GM23338 (cell line): Measurements from ENCODE around the gene ATP10D. TPM values are rescaled to one million over a fixed set of nuclear protein-coding genes. Genes with fewer than 3 reads are reported as not detected.

ENCODE experiments used
- ATAC-seq: fragments of 200-7000 bp; cut with Tn5 transposase; 3 replicates; pipeline ENCODE4 v1.9.1; 2020
- DNase-seq: peaks from one replicate; pipeline ENCODE4 v3.0.0-alpha.2; 2015; ENCODE audit warnings: low spot score
- H2AFZ ChIP-seq: fragments of 200-600 bp; sonication (generic); 2 replicates; pipeline ENCODE4 v1.8.0; 2016; ENCODE audit warnings: antibody characterized with exemption, mild to moderate bottlenecking, moderate library complexity
- H3F3A ChIP-seq: fragments of 200-600 bp; sonication (generic); replicated peaks from 2 replicates; pipeline ENCODE4 v1.8.0; 2017; ENCODE audit warnings: antibody characterized with exemption, mixed run types, low read depth
- H3K27ac ChIP-seq: fragments of 200-600 bp; sonication (generic); 2 replicates; pipeline ENCODE4 v1.6.1; 2016; ENCODE audit warnings: low read depth
- H3K27me3 ChIP-seq: fragments of 200-600 bp; sonication (generic); 2 replicates; pipeline ENCODE4 v1.8.0; 2016; ENCODE audit warnings: mild to moderate bottlenecking, mixed run types, moderate library complexity; ENCODE audit not compliant: insufficient read depth
- H3K36me3 ChIP-seq: fragments of 200-600 bp; sonication (generic); 2 replicates; pipeline ENCODE4 v1.8.0; 2016; ENCODE audit warnings: mild to moderate bottlenecking; ENCODE audit not compliant: insufficient read depth
- H3K4me1 ChIP-seq: fragments of 200-600 bp; sonication (generic); 2 replicates; pipeline ENCODE4 v1.8.0; 2016; ENCODE audit warnings: mild to moderate bottlenecking, moderate library complexity; ENCODE audit not compliant: insufficient read depth
- H3K4me2 ChIP-seq: fragments of 200-600 bp; sonication (generic); 2 replicates; pipeline ENCODE4 v1.7.1; 2017; ENCODE audit warnings: mixed run types
- H3K4me3 ChIP-seq: fragments of 200-600 bp; sonication (generic); 2 replicates; pipeline ENCODE4 v1.6.1; 2016; ENCODE audit warnings: mixed run types
- H3K79me2 ChIP-seq: fragments of 200-600 bp; sonication (generic); replicated peaks from 2 replicates; pipeline ENCODE4 v1.8.0; 2017; ENCODE audit warnings: mild to moderate bottlenecking; ENCODE audit not compliant: insufficient read depth
- H3K9me2 ChIP-seq: fragments of 200-600 bp; sonication (generic); 2 replicates; pipeline ENCODE4 v1.8.0; 2017; ENCODE audit not compliant: insufficient read depth
- H4K20me1 ChIP-seq: fragments of 200-600 bp; sonication (generic); replicated peaks from 2 replicates; pipeline ENCODE4 v1.8.0; 2017; ENCODE audit warnings: mild to moderate bottlenecking; ENCODE audit not compliant: insufficient read depth
- H3K27ac Mint-ChIP-seq: 2 replicates; pipeline ENCODE4 v1.8.0; 2020; ENCODE audit warnings: inconsistent platforms, mild to moderate bottlenecking, moderate library complexity, mixed read lengths
- H3K27me3 Mint-ChIP-seq: 3 replicates; pipeline ENCODE4 v1.8.0; 2022; ENCODE audit warnings: low read depth, mild to moderate bottlenecking, moderate library complexity, mixed read lengths, inconsistent platforms; ENCODE audit not compliant: insufficient read depth, poor library complexity
- H3K36me3 Mint-ChIP-seq: 3 replicates; pipeline ENCODE4 v1.8.0; 2021; ENCODE audit warnings: low read depth, mild to moderate bottlenecking, inconsistent platforms, moderate library complexity, mixed read lengths
- H3K4me1 Mint-ChIP-seq: 3 replicates; pipeline ENCODE4 v1.8.0; 2020; ENCODE audit warnings: mild to moderate bottlenecking, inconsistent platforms, mixed read lengths
- H3K4me3 Mint-ChIP-seq: 3 replicates; pipeline ENCODE4 v1.8.0; 2021; ENCODE audit warnings: moderate library complexity, mild to moderate bottlenecking, inconsistent platforms, mixed read lengths
- H3K9me3 Mint-ChIP-seq: 3 replicates; pipeline ENCODE4 v1.8.0; 2020; ENCODE audit warnings: moderate library complexity, mild to moderate bottlenecking, inconsistent platforms, mixed read lengths
- CREB1 ChIP-seq: fragments of 250-450 bp; sonication (Bioruptor Pico); IDR thresholded peaks from 2 replicates; pipeline ENCODE4 v1.5.0; 2020; ENCODE audit warnings: low read depth, mild to moderate bottlenecking, moderate library complexity
- CTCF ChIP-seq, 2 experiments: fragments of 200-600 bp in 1 of 2; sonication (generic) in 1 of 2; conservative IDR thresholded peaks; 2 replicates each; pipeline versions ENCODE4 v1.5.1 to v1.6.1; 2016 to 2017; ENCODE audit warnings: antibody characterized with exemption in 2 of 2, low read depth in 2 of 2, mild to moderate bottlenecking in 2 of 2, moderate library complexity in 1 of 2
- ETS1 ChIP-seq: IDR thresholded peaks from 2 replicates; pipeline ENCODE4 v1.6.1; 2016; ENCODE audit warnings: antibody characterized with exemption
- EZH2 ChIP-seq: fragments of 200-600 bp; sonication (generic); IDR thresholded peaks from one replicate; pipeline ENCODE4 v1.8.0; 2017; ENCODE audit warnings: antibody characterized with exemption, mild to moderate bottlenecking, low read depth; ENCODE audit not compliant: unreplicated experiment
- EZH2phosphoT487 ChIP-seq: fragments of 200-600 bp; sonication (generic); IDR thresholded peaks from one replicate; pipeline ENCODE4 v1.8.1; 2018; ENCODE audit warnings: antibody characterized with exemption; ENCODE audit not compliant: unreplicated experiment
- JUNB ChIP-seq: IDR thresholded peaks from one replicate; pipeline ENCODE4 v1.6.1; 2016; ENCODE audit warnings: antibody characterized with exemption; ENCODE audit not compliant: unreplicated experiment
- NANOG ChIP-seq: IDR thresholded peaks from 2 replicates; pipeline ENCODE4 v1.6.1; 2016; ENCODE audit warnings: antibody characterized with exemption, borderline replicate concordance
- POLR2AphosphoS5 ChIP-seq: IDR thresholded peaks from 2 replicates; pipeline ENCODE4 v1.6.1; 2016; ENCODE audit warnings: antibody characterized with exemption, low read depth
- REST ChIP-seq: IDR thresholded peaks from one replicate; pipeline ENCODE4 v1.6.1; 2018; ENCODE audit warnings: antibody characterized with exemption; ENCODE audit not compliant: unreplicated experiment
- STAT1 ChIP-seq: IDR thresholded peaks from one replicate; pipeline ENCODE4 v1.6.1; 2016; ENCODE audit warnings: antibody characterized with exemption; ENCODE audit not compliant: unreplicated experiment
- ZNF114 ChIP-seq: fragments of 250-450 bp; sonication (Bioruptor Pico); IDR thresholded peaks from 2 replicates; pipeline ENCODE4 v1.5.0; 2020; ENCODE audit warnings: mild to moderate bottlenecking, moderate library complexity
- ZNF331 ChIP-seq: fragments of 250-450 bp; sonication (Bioruptor Pico); IDR thresholded peaks from 2 replicates; pipeline ENCODE4 v1.5.0; 2020; ENCODE audit warnings: low read depth, mild to moderate bottlenecking, moderate library complexity
- polyA plus RNA-seq: library from polyadenylated mRNA; unstranded; fragments of >200 nt; fragmentation: Nextera tagmentation; extraction: Ambion mirVana; gene quantifications from 2 replicates; pipeline ENCODE4 v1.2.1, GENCODE V29; 2016
- total RNA-seq: library from RNA; depleted of rRNA; stranded (reverse); fragments of >200 nt; shearing (Covaris generic); gene quantifications from 2 replicates; pipeline ENCODE4 v1.2.3, GENCODE V29; 2014

The ATP10D gene
- total and polyA plus RNA-seq, 2 experiments from 2014 or later = 4.5 to 4.7 TPM

GRCh38 chr4:47572981-47573380, 87.9 kb downstream of the ATP10D start (continued):
- TF ChIP-seq REST (no peak), EZH2phosphoT487 (no peak)

- Histone ChIP-seq H2AFZ (no peak overlapping the region), H3F3A (no peaks in the 10 kb centered on the region), H3K9me2 (0 out of 2 replicates have a peak, but pooled peaks cover 3% of the 10 kb centered on the region), H3K36me3 (no peaks in the 10 kb centered on the region), H3K27ac (no peak overlapping the region), H3K27me3 (no peaks in the 10 kb centered on the region), H3K79me2 (no peaks in the 10 kb centered on the region), H3K4me1 (no peaks in the 10 kb centered on the region), H4K20me1 (no peaks in the 10 kb centered on the region), H3K4me2 (no peak overlapping the region), H3K4me3 (no peak overlapping the region)
- no peaks in the 10 kb centered on the region for H3K9me3 Mint-ChIP-seq
- no peaks in the 10 kb centered on the region for H3K36me3 Mint-ChIP-seq
- H3K27me3 Mint-ChIP-seq = no peaks in the 10 kb centered on the region
- DNase-seq (no peak), ATAC-seq (no peak)
- H3K27ac Mint-ChIP-seq = no peak overlapping the region
- H3K4me3 Mint-ChIP-seq = no peak overlapping the region
- no peaks in the 10 kb centered on the region for H3K4me1 Mint-ChIP-seq
- TF ChIP-seq ZNF114 (CRISPR knock-in tag) = no peak
- no peak for TF ChIP-seq STAT1
- no peak for TF ChIP-seq ETS1
- no peak for TF ChIP-seq ZNF331
- TF ChIP-seq CREB1 (CRISPR knock-in tag) = no peak
- TF ChIP-seq REST = no peak
- no peak for TF ChIP-seq CTCF (conservative IDR thresholded peaks at IDR 0.05; ENCODE audit: low read depth in 2 of 2)
- TF ChIP-seq NANOG = no peak
- TF ChIP-seq POLR2AphosphoS5 = no peak
- TF ChIP-seq EZH2 = no peak
- TF ChIP-seq JUNB = no peak
- TF ChIP-seq EZH2phosphoT487 = no peak
These were observed 92.9 kb downstream of the ATP10D start for GRCh38 chr4:47577779-47578553.
